GM19328 (cell line): ENCODE data around the gene ATL2.
"Not testable (repeated sequence)": the region's sequence is repeated elsewhere in the genome, so short reads cannot be mapped to it uniquely, and the experiment has no call there.

Experiments used
- ATAC-seq: cut with Tn5 transposase; IDR thresholded peaks from one replicate; pipeline ENCODE4 v1.9.1; 2021; ENCODE audit warnings: mild to moderate bottlenecking, moderate library complexity; ENCODE audit not compliant: unreplicated experiment

ATL2 gene

DNA sequence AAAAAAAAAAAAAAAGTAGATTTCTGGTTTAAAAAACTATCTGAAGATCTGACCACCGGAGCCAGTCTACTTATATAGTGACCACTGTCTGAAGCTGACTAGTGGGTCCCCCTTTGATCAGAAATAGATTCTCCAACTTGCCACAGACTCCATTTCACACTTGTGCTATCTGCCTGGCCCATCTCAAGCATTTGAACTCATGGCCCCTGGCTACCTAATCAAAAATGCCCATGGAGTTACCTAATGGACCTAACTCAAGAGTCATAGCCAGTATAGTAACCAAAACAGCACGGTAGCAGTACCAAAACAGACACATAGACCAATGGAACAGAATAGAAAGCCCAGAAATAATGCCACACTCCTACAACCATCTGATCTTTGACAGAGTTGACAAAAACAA, 17.0 kb upstream of the ATL2 start:
- no peak for ATAC-seq

DNA sequence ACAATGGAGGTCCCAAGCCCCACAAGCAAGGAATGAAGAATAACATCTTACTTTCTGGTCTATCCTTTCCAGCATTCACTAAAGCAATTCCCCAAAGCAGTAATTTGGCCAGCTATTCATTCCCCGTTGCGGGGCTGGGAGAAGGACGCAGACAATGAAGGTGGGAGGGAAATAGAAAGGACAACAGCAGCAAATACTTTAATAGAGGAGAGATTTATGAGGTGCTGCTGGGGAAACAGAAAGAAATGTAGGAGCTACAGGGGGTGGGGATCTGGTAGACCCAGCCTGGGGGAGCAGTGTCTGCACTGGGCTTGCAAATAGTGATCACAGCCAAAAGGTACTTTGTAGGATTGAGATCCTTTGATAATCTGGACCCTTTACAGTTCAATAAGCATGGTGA, 13.9 kb upstream of the ATL2 start:
- ATAC-seq = no peak

DNA sequence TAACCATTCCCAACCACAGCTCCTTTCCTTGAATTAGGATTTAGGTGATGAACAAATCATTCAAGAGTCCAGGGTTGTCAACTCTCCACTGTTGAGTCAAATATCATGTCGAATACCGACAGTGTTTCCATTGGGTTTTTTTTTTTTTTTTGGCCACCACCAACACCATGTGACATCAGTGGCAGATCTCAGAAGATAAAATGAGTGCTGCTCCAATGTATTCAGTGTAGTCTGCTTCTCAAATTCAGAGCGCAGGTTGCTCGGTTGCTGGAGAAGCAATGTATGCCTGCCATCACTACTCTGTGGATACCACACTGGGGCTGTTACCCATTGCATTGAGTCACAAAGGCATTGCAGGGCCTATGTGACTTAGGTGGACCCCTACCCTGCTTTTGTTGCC, 10.8 kb upstream of the ATL2 start:
- no peak for ATAC-seq

DNA sequence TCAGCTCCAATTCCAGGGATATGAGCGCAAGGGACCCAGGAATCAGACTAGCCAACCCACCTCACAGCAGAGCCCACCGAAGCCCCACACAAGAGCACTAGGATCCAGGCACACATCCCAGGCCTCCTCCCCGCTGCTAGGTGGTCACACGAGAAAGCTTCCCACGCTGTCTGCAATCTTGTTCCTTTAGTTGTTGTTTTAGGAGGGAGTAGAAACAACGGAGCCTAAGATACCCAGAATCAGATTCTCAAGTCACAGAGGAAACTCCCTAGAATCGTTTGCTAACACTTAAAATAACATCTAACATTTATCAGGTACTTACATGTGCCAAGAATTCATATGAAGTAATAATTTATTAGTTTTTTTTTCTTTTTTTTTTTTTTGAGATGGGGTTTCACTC, 9.7 kb upstream of the ATL2 start:
- ATAC-seq = no peak

- ATAC-seq = no peak
Observed at GRCh38 chr2:38386377-38386776, 9.3 kb upstream of the ATL2 start.

- ATAC-seq = no peak
Observed at GRCh38 chr2:38384338-38384737, 7.3 kb upstream of the ATL2 start.

GRCh38 chr2:38383741-38384140, 6.7 kb upstream of the ATL2 start:
- not testable (repeated sequence) for ATAC-seq

DNA sequence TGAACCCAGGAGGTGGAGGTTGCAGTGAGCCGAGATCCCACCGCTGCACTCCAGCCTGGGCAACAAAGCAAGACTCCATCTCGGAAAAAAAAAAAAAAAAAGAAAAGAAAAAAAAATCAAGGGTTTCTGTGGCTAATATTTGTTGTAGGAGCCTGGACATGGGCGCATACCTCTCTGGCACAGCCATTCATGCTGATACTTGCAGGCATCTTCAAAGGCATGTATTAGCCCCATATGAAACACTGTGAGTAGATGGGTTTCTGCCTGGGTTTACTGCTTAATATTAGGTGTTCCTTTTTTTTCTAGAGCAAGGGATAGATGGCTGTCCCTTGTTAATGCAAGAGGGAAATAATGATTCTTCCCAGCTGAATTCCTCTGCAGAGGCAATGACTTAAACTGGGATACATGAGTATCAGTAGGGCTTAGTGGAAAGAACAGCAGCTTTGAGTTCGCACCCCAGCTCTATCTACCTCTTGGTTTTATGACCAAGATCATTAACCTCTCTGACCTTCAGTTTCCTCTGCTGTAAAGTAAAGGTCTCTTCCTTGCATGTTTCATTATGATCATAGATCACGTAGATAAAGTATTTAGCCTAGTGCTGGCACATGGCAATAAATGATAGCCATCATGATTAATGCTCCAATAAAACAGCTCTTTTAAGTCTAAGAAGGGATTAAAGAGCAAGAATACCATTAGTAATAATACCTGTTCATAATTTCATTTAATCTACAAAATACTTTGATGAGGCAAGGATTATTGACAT, 4.5 kb upstream of the ATL2 start:
- no peak for ATAC-seq

- no peak for ATAC-seq
Observed at GRCh38 chr2:38380397-38381130, 3.5 kb upstream of the ATL2 start.

GRCh38 chr2:38376346-38377049, 575 bp downstream of the ATL2 start:
- peak; percentile 68 for ATAC-seq

DNA sequence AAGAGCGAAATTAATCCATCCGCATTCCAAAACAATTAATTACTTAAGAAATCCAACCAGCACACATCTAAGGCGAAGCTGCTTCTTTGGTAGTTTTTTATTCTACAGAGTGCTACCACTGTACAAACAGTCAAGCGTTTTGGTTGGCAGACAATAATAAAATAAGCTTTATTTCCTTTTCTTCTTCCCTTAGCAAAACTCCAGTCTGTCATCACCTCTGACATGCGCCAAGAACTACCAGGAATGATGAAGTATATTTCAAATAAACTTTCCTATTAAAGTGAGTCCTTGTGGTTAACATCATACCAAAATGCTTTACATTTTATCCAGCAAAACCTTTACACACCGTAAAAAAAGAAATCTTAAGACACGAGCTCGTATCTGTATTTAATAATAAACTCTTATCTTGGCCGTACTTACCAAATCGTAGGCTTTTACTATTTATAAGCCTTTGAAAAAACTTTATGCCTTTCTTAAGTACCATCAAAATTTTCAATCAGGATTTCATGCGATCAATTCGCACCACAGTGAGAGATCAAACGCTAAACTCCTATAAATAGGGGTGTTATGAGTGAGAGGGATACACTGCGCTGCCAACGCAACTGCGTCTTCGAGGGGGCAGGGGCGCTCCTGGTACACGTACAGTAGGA, 1.3 kb downstream of the ATL2 start:
- ATAC-seq = no peak

DNA sequence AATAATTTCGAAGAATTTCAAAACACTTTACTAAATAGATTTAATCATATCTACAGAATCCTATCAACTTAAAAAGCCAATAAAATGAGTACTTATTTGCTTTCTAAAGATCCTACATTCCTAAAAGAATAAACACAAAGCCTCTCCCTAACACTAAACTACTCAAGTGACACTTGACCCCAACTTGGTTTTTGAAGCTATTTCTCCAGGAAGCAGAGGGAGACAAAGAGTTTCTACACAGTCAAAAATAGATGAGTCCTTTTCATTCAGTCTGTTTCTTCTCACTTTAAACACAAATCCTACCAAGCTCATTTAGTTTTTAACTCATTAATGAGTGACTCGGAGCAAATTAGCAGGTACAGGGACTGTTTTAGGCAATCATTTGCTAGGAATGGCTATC, 2.1 kb downstream of the ATL2 start:
- ATAC-seq = no peak

DNA sequence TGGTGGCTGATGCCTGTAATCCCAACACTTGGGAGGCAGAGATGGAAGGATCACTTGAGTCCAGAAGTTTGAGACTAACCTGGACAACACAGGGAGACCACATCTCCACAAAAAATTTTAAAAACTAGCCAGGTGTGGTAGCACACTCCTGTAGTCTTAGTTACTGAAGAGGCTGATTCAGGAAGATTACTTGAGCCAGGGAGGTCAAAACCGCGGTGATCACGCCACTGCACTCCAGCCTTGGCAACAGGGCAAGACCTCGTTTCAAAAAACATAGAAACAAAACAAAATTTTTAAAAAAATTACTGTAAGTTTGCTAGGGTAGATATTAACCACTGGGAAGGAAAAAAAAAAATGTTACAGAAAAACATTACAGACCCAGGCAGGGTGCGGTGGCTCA, 5.8 kb downstream of the ATL2 start:
- no peak for ATAC-seq

GRCh38 chr2:38370664-38371063, 6.4 kb downstream of the ATL2 start:
- no peak for ATAC-seq

DNA sequence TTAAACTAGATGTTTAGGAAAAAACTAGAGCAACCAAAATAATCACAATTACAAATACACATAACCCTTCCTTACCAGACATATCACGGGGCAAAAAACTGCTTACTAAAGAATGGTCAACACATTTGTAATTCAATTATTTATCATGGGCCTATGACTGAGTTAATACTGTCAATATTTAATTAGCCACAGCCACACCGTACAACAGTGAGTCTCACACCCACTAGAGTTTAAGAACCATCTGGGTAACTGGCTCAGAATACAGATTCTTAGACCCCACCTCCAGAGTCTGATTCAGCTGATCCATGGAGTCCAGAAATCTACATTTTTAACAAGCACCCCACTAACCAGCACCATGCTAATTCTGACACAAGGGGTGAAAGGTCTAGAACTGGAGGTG, 14.8 kb downstream of the ATL2 start:
- no peak for ATAC-seq

GRCh38 chr2:38360177-38360576, 16.9 kb downstream of the ATL2 start:
- no peak for ATAC-seq

DNA sequence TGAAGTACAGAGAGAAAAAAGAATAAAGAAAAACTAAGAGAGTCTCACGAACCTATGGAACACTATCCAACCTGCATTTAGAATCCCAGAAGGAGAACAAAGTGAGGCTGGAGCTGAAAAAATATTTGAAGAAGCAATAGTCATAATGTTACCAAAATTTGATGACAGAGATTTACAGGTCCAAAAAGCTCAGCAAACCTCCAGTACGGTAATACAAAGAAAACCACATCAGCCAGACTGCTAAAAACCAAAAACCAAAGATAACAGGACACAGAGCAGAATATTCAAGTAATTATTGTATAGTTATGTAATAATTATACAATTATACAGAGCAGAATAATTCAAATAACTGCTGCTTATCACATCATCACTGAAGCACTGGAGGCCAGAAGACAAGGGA, 23.7 kb downstream of the ATL2 start:
- ATAC-seq = no peak

GRCh38 chr2:38352336-38352735, 24.7 kb downstream of the ATL2 start:
- ATAC-seq = no peak

- no peak for ATAC-seq
Observed at GRCh38 chr2:38345323-38346038, 31.6 kb downstream of the ATL2 start.

- ATAC-seq = no peak
Observed at GRCh38 chr2:38344813-38345212, 32.3 kb downstream of the ATL2 start.

DNA sequence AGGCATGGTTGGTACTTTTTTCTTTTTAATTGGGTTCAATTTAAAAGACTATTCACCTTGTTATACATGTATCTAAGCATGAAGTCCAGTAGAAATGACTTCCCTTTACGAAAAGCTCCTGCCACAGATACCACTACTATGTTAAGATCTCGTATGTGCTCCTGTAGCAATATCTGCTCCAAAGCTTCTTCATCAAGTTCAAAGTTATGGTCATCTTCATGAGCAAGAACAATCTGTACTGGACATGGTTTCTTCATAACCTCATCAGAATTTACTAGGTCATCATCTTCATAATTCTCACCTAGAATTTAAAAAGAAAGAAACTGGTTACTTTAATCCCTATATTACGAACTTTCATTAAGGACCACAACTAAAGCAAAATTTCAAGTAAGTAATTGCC, 33.9 kb downstream of the ATL2 start:
- no peak for ATAC-seq
